Left cardiac atrium (tissue), 4 donors: ENCODE results near the gene SURF2. TPM values are rescaled to one million over a fixed set of nuclear protein-coding genes. Genes with fewer than 3 reads are reported as not detected.
"Not testable (repeated sequence)": the region's sequence is repeated elsewhere in the genome, so short reads cannot be mapped to it uniquely, and the experiment has no call there.

Experiments
- ATAC-seq, 2 donors: fragments of 200-7000 bp; cut with Tn5 transposase; one replicate each; pipeline ENCODE4 v1.9.1; 2020; ENCODE audit warnings: mild to moderate bottlenecking in 2 of 2, moderate library complexity in 2 of 2
- DNase-seq: peaks from one replicate; pipeline ENCODE4 v3.0.0-alpha.2; 2020
- intact Hi-C, 2 donors: fragments of 100-400 bp; cut with DNase I; formaldehyde crosslinking; loops; one replicate each; pipeline versions ENCODE4 v1.14.1 to v1.15.1; 2022 to 2023
- total RNA-seq, 2 donors: library from RNA; stranded (reverse); fragmentation: NEBNext Ultra II Directional; extraction: Animal tissue kit (Norgen Biotek cat#: 25700); gene quantifications; one replicate each; pipeline ENCODE4 v1.2.1, GENCODE V29; 2021
- donor health status: DM: no; HTN: yes; CAD: no.
- donor health status: DM: no; HTN: yes; CAD: no; lungs with severe emphysema.
- donor health status: DM: yes; HTN: yes; CAD: no.
- donor health status: Dilated cardiomyopathy.

Gene SURF2
- total RNA-seq, 2 donors from 2014 or later, result 10.6 to 15.5 TPM

DNA sequence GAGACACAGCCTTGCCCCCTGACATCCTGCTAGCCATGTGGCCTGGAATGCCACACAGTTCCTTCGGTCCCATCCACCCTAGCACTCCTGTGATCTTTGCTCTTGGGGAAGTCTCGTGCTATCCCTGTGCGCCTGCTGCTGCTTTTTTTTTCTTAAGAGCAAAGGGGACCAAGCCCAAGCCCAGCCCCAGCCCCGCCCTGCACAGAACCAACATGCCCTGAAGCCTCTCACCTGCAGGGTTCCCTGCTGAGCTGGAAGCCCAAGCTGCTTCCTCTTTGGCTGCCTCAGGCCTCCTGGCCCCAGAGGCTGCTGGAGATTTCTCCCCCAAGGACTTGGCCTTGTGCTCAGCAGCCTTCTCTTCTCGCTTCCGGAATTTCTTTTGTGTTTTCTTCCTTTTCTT lies 22.2 kb upstream of the SURF2 start:
- DNase-seq, result no peak
- ATAC-seq, result no peak
- intact Hi-C loops, result no loop called here

DNA sequence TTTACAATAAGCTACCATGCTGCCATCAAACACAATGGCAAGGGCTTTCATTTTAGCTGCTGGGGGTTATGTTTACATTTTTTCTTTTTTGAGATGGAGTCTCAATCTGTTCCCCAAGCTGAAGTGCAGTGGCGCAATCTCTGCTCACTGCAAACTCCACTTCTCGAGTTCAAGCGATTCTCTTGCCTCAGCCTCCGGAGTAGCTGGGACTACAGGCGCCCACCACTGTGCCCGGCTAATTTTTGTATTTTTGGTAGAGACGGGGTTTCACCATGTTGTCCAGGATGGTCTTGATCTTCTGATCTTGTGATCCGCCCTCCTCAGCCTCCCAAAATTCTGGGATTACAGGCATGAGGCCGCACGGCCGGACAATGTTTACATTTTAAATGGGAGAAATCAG lies 21.5 kb upstream of the SURF2 start:
- intact Hi-C loops, DNase-seq, ATAC-seq: not testable (repeated sequence)

DNA sequence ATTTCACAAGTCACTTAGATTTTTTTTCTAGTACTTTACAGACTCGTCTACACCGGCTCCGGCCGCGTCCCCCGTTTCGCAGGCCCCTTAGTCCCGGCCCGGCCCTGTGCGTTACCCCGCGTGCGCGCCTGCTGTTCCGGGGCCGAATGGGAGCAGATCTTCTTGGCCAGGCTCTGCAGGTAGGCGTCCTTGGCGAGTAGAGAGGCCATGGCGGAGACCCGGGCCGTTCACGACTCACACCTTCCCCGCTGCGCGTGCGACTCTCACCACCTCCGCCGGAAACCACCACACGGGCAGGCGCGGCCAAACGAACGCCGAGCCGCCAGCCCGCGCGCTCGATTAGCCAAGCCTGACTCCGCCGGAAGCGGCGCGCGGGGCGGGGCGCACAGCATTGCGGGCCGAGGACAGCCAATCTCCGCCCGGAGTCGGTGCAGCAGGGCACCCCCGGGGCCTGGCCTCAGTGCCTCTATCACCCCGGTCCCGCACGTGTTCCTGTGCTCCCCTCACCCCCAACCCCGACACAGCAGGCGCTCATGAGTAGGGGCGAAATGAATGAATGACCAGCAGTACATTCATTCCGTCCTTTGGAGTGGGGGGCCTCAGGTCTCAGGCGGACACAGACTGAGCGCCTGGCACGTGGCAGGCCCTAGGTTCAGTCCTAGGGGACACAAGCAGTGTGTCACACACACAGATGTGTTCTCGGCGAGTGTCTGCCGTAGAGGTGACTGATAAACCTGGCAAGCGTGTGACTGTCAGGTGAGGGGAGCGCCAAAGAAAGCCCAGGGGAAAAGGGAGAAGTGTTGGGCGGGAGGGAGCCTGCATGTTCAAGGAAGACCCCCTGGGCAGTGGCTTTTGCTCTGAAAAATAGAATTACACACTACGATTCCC lies 20.2 kb upstream of the SURF2 start, which contains the start of gene SURF6:
Gene SURF6 (minus strand): TSS at position 265 of the 888 bp plus-strand sequence. CDS start 56 bp downstream, at position 209.
- ATAC-seq (peak; percentile 96), DNase-seq (peak; percentile 95)
- intact Hi-C loops, result no loop called here

DNA sequence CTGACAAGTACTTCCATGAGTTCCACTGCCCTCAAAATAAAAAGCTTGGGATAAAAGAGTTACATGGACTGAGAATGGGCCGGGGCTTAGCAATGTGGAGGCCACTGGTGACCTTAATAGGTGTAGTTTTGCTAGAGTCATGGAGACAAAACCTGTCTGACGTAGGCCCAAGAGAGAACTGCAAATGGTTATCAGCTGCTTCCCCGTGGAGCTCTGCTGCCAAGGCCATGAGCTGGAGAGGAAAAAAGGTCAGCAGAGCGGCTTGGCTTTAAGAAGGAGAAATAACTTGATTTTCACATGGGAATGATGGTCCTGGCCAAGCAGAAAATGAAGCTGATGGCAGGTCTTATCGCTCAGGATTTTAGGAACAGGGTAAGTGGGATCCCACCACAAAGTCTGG lies 16.7 kb upstream of the SURF2 start:
- intact Hi-C loops, result no loop called here
- ATAC-seq, result no peak

DNA sequence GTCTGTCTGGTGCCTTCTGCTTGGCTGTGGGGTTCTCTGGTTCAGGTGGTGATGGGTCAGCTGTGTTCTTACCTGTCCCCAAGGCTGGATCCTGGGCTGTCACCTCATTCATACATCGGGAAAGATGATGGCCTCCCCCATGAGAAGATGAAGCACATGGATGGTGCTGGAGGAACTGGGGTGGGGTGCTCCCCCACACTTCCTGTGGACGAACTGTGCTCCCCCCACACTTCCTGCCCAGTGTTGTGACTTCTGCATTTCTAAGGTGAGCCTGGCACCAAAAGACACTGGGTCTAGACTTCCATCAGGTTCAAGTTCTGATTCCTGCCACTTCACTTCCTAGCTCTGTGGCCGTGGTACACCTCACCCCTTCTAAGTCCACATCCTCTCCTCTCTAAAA lies 16.1 kb upstream of the SURF2 start:
- no peak for ATAC-seq
- intact Hi-C loops, result no loop called here

More for the DNA sequence above, 16.7 kb upstream of the SURF2 start:
- DNase-seq, result no peak

DNA sequence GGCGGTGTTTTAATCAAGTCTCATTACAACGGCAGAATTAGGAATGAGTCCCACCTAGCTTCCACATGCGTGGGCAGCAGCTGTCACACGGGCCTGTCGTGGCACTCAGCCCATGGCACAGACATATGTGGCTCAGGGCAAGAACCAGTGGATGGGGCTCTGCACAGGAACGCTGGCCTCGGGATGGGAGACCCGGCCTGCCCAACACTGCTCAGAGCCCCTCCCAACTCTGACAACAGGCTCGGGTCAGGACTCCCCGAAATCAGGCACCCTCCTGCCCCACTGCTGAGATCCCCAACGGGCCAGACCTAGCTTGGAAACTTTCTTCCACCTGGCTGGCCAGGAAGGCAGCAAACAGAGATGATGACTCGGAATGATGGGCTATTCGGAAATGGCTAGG lies 15.4 kb upstream of the SURF2 start:
- DNase-seq (no peak), ATAC-seq (no peak)
- intact Hi-C loops, result no loop called here

More for the DNA sequence above, 16.1 kb upstream of the SURF2 start:
- no peak for DNase-seq

DNA sequence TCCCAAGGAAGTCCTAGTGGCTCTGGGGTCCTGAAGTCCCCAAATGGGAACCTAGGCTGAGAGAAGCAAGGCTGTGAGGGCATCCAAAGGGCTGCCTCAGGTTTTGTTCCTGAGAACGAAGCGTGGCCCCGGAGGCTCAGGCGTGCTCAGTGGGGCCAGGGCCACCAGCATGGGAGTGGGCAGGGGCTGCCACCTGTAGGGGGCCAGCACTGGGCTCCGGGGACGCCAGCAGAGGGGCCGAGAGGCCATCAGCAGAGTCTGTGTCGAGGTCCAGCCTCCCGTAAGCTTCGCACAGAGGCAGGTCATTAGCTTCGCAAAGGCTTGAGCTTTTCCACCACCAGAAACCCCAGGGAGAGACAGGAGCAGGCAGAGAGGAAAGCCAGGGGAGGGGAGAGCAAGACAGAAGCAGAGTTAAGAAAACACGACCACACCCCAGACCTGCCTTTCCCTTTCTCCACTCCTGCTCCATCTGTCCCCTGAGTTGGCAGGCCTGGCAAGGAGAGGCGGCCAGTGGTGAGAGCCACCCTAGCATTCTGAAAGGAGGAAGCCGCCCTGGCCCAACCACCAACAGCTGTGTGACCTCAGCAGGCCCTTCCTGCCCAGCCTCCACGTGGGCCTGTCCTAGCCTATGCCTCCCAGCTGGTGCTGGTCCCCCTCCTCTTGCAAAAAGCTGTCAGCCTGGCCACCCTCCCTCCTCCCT lies 14.8 kb upstream of the SURF2 start:
- DNase-seq (peak; percentile 49), ATAC-seq (peak; percentile 45 to 56)
- intact Hi-C loops, result no loop called here

DNA sequence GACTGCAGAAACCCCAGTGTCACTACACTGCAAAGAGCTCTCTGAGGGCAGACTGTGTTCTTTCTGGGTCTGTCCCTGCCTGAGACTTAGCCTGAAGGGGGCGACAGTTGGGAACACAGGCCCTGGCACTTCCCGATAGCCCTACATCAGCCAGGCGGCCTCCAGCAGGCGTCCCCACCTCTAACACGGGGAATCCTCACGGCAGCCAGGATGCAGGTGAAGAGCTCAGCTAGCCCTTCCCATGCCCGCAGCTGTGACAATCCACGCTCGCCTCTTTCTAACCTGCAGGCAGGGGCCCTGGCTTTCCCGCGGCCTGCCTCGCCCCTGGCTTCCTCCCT lies 14.3 kb upstream of the SURF2 start:
- DNase-seq, result no peak
- no peak for ATAC-seq
- intact Hi-C loops, result no loop called here

DNA sequence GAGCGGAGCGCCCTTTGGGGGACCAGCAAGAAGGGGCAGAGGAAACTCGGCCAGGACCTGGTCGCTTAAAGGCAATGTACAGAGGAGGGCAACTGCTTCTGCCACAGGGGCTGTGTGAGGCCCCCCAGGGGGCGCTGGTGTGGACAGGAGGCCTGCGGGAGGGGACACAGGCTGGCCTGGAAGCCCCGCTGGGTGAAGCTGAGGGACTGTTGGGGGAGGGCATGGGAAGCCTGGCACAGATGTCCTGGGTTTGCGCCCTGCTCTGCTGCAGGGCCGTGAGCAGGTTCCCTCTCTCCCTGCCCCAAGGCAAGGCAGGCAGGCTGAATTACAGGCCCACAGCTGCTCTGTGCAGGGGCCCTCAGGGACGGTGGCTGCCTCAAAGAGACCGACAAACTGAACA lies 13.8 kb upstream of the SURF2 start:
- intact Hi-C loops, result no loop called here
- DNase-seq (no peak), ATAC-seq (no peak)

DNA sequence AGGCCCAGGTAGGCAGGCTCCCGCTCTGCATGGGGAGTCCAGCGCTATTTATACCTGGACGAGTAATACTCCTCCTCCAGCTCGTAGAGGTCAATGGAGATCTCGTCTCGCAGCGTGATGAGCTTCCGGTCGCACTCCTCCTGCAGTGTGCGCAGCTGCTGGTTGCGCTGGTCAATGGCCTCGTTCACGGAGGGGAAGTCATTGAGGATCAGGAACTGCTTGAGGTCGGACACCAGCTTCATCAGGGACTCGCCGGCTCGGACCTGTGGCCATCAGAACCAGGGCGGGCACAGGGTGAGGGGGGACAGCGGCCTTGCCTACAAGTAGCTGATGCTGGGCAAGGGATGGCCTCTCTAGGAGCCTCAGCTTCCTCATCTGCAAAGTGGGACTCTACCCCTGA lies 12.3 kb upstream of the SURF2 start:
- no peak for ATAC-seq
- intact Hi-C loops, result no loop called here
- DNase-seq, result no peak

DNA sequence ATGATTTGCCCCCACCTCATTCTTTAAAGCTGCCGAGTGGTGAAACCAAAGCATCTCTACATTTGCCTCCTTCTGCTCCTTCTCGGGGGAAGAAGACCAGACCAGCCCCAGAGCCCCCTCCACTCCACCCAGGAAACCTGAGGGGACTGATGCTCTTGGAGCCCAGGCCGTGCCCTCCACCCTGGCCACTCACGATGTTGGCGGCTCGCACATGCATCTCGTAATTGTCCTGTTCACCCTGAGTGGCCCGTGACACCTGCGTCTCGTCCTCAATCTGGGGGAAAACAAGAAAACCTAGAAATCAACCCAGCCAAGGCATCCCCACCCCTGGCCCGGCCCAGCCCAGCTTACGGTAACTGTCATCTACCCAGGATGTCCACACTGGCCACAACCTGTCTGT lies 11.4 kb upstream of the SURF2 start:
- intact Hi-C loops, result no loop called here
- DNase-seq, result no peak
- ATAC-seq, result no peak

DNA sequence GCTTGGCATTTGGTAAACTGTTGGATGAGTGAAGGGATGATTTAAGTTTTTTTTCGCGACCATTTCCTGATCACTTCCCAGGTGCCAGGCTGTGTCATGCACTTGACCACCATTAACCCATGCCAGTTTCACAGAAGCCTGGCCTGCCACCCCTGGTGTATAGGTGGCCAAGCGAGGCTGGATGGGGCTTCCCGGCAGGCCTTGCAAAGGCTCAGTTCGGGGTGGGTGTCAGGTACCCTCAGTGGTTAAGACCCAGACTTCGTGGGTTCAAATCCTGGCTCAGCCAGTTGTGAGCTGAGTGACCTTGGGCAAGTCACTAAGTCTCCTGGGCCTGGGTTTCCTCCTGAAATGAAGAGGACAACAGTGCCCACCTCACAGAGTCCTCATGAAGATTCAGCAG lies 10.8 kb upstream of the SURF2 start:
- no peak for ATAC-seq
- intact Hi-C loops, result no loop called here
- DNase-seq, result no peak

DNA sequence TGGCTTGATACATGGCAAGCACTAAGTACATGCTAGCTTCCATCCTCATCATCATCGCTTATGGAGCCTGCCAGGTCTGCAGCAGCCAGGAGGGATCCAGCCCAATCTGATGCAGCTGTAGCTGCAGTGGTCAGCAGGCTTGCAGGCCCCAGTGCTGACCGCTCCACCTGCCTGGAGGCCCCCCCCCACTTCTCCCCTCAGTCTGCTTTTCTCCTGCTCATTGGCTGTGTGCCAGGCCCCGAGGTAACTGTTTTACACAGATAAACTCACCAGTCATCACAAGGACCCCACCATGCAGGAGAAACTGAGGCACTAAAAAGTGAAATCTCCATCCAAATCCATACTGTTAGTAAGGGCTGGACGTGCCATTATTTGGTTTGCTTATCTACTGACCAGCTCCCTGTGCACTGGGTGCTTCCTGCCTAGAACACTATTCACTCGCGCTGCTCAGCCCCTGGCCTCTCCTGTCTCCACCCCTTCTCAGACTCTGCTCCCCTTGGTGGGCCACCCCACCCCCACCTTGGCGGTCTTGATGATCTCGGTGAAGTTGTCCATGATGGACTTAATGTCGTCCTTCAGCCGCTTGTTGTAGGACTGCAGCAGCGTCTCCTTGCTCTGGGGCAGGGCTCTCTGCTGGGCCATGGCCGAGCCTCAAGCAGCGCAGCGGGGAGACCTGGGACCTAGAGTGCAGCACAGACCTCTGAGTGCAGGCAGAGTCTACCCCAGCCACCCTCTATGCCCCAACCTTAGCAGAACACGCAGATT lies 10.1 kb upstream of the SURF2 start:
- no peak for ATAC-seq
- no peak for DNase-seq
- intact Hi-C loops, result no loop called here

DNA sequence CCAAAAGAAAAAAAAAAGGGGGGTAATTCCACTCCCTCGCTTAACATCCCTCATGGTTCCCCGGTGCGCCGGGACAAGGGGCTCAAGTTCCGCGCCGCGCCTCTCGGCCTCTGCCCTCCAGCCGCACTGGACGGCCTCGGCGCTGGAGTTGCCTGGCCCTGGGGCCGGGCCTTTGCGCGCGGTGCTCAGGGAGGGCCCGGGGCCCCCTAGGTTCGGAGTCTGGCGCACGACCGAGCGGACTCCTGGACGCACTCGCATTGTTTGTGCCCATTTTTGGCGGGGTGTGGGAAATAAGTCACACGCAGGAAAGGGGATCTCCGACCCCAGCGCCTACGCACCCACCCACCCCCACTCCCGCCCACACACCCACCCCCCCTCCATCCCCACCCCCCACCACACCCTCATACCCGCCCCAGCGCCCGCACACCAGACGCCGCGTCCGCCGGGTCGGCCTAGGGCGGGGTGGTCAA lies 8.8 kb upstream of the SURF2 start:
- DNase-seq (peak; percentile 54), ATAC-seq (peak; percentile 61 to 71)
- intact Hi-C loops, result no loop called here

DNA sequence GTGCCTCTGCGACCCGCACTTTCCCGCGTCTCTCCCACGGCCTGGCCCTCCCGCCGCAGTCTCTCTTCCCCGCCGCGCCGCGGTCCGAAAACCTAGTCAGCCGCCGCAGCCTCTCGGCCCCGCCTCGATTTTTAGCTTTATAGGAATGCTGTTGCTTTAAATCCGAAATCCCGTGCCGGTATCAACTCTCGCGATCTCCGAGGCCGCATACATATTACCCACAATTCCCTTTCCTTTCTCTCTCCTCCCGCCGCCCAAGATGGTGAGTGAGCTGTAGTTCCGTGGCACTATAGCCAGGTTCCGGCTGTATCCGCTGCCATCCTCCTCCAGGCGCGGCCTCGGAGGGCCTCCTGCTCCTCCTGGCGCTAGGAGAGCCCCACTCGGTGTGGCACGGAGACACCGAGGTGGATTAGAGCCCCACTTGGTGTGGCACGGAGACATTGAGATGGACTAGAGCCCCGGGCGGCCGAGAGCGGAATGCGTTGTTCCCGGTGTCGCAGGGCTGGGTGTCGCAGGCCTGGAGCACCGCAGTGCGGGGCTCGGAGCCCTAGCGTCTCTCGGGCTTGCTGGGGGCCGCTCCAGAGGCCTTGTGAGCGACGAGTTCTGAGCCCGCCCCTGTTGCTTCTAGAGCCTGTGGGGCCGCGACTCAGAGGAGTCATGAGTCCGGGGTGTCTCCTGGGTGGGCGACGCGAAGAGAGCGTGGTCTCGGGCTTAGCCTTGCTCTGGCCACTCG lies 8.2 kb upstream of the SURF2 start, which contains the start of the genes MED22 and RPL7A:
Gene MED22 (minus strand): TSS at position 147 of the 733 bp plus-strand sequence. CDS start 1,469 bp downstream, outside the sequence.
Gene RPL7A (plus strand): TSS at position 234 of the 733 bp plus-strand sequence. CDS start 26 bp downstream, at position 260.
- ATAC-seq (peak; percentile 90 to 93), DNase-seq (peak; percentile 96)
- intact Hi-C loops, result no loop called here

DNA sequence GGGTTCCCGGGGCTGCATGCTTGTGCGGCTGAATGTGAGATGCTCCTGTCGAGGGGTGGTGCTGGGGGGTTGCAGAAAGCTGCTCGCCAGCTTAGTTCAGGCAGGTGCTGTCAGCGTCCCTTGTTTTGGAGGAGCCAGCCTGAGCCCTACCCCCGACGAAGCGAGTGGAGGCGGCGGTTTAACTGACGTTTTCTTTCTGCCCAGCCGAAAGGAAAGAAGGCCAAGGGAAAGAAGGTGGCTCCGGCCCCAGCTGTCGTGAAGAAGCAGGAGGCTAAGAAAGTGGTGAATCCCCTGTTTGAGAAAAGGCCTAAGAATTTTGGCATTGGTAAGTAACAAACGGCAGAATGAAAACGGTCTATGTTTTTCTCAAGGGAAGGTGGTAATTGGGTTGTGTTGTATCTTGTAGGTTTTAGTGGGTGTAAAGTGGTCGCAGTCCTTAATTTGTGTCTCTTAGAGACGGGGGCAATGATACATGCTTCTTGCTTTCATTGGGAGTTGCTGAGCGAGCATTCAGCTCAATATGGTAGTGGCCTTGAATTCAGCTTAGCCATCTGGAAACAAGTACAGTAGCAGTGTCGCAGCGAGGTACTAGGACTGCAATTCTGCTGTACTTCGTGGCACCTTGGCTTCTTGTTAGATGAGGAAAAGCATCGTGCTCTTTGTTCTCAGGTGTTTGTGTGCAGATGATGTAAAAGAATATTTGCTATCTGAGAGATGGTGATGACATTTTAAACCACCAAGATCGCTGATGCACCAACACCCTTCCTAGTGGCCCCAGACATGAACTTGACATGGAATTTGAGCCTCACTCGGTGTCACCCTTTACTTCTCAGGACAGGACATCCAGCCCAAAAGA lies 7.4 kb upstream of the SURF2 start:
- intact Hi-C loops, result no loop called here
- no peak for DNase-seq
- no peak for ATAC-seq

DNA sequence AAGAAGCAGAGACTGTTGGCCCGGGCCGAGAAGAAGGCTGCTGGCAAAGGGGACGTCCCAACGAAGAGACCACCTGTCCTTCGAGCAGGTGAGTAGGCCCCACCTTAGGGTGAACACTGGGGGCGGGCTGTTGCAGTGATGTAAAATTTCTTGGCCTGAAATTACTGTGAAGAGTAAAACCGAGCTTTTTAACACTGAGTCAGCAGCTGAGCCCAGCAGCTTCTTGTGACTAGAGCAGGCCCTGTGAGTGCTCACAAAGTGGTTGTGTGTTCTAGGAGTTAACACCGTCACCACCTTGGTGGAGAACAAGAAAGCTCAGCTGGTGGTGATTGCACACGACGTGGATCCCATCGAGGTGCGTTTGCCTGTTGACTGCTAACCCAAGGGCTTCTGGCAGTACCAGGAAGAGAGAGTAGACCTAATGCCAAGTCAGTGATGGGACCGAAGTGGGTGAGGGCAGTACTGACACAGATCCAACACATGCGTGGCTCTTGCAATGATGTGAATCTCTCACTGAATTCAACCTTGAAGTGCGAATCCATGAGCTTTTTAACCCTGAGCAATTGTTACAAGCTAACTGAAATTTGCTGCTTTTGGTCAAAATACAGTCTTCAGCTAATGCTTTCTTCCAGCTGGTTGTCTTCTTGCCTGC lies 6.3 kb upstream of the SURF2 start:
- no peak for DNase-seq
- intact Hi-C loops, result no loop called here
- ATAC-seq, result no peak
